Loucy (cell line): ENCODE measurements around the gene SRC.

ENCODE experiments used
- H2AFZ ChIP-seq: fragments of 200-600 bp; sonication (generic); 2 replicates; pipeline ENCODE4 v1.6.0; 2016; ENCODE audit warnings: antibody characterized with exemption, mild to moderate bottlenecking, low read length, moderate library complexity
- H3F3A ChIP-seq: fragments of 200-600 bp; 2 replicates; pipeline ENCODE4 v1.6.0; 2016; ENCODE audit warnings: antibody characterized with exemption, low read depth, mild to moderate bottlenecking
- H3K27me3 ChIP-seq: fragments of 200-600 bp; sonication (generic); 2 replicates; pipeline ENCODE4 v1.6.1; 2014; ENCODE audit warnings: low read length, mild to moderate bottlenecking; ENCODE audit not compliant: insufficient read depth, poor library complexity, severe bottlenecking
- H3K36me3 ChIP-seq: fragments of 200-600 bp; sonication (generic); 2 replicates; pipeline ENCODE4 v1.6.1; 2016; ENCODE audit warnings: low read length; ENCODE audit not compliant: insufficient read depth
- H3K4me1 ChIP-seq: fragments of 200-600 bp; sonication (generic); 2 replicates; pipeline ENCODE4 v1.5.1; 2014; ENCODE audit warnings: low read length, mild to moderate bottlenecking; ENCODE audit not compliant: insufficient read depth, poor library complexity, severe bottlenecking
- H3K4me2 ChIP-seq: fragments of 200-600 bp; sonication (generic); 2 replicates; pipeline ENCODE4 v1.6.0; 2014; ENCODE audit warnings: antibody characterized with exemption, low read length, low read depth, mild to moderate bottlenecking; ENCODE audit not compliant: poor library complexity, severe bottlenecking
- H3K4me3 ChIP-seq: fragments of 200-600 bp; sonication (generic); 2 replicates; pipeline ENCODE4 v1.5.1; 2014; ENCODE audit warnings: low read length, mild to moderate bottlenecking, mixed read lengths; ENCODE audit not compliant: poor library complexity, severe bottlenecking
- H3K79me2 ChIP-seq: fragments of 200-600 bp; sonication (generic); 2 replicates; pipeline ENCODE4 v1.6.1; 2014; ENCODE audit warnings: low read length; ENCODE audit not compliant: insufficient read depth
- H3K9ac ChIP-seq: fragments of 200-600 bp; sonication (generic); 2 replicates; pipeline ENCODE4 v1.6.0; 2014; ENCODE audit warnings: mild to moderate bottlenecking, low read depth, low read length, moderate library complexity; ENCODE audit not compliant: poor library complexity, severe bottlenecking
- H3K9me2 ChIP-seq: fragments of 200-600 bp; sonication (generic); replicated peaks from 2 replicates; pipeline ENCODE4 v1.6.1; 2016; ENCODE audit warnings: low read depth, low read length, mixed read lengths
- H3K9me3 ChIP-seq: fragments of 200-600 bp; sonication (generic); 2 replicates; pipeline ENCODE4 v1.6.1; 2014; ENCODE audit warnings: mild to moderate bottlenecking, antibody characterized with exemption, low read length, low read depth; ENCODE audit not compliant: insufficient read depth
- H4K20me1 ChIP-seq: fragments of 200-600 bp; sonication (generic); 2 replicates; pipeline ENCODE4 v1.6.0; 2014; ENCODE audit warnings: antibody characterized with exemption, low read length, mild to moderate bottlenecking; ENCODE audit not compliant: insufficient read depth, poor library complexity, severe bottlenecking
- CTCF ChIP-seq: fragments of 200-600 bp; sonication (generic); conservative IDR thresholded peaks from 2 replicates; pipeline ENCODE4 v1.5.1; 2014; ENCODE audit warnings: mild to moderate bottlenecking, antibody characterized with exemption, low read length
- EZH2phosphoT487 ChIP-seq: fragments of 200-600 bp; IDR thresholded peaks from 2 replicates; pipeline ENCODE4 v1.6.1; 2018; ENCODE audit warnings: antibody characterized with exemption, mild to moderate bottlenecking, moderate library complexity, borderline replicate concordance

Gene SRC

GRCh38 chr20:37298190-37298939 is 47.6 kb upstream of the SRC start:
- Histone ChIP-seq H3K9me3 (no peaks in the 10 kb centered on the region), H3K36me3 (peaks cover 20% of the 10 kb centered on the region; the same call in 1 of the 2 replicates), H3K4me3 (no peak overlapping the region), H3K4me2 (no peak overlapping the region), H4K20me1 (no peaks in the 10 kb centered on the region), H2AFZ (no peak overlapping the region), H3K79me2 (peaks cover 54% of the 10 kb centered on the region), H3K27me3 (no peaks in the 10 kb centered on the region), H3K4me1 (peaks cover 26% of the 10 kb centered on the region), H3K9ac (no peak overlapping the region), H3F3A (no peaks in the 10 kb centered on the region), H3K9me2 (no peaks in the 10 kb centered on the region)
- TF ChIP-seq CTCF: no peak
- no peak for TF ChIP-seq EZH2phosphoT487

- Histone ChIP-seq H3K4me1 (peaks cover 17% of the 10 kb centered on the region), H3K79me2 (peaks cover 38% of the 10 kb centered on the region), H4K20me1 (no peaks in the 10 kb centered on the region), H3K27me3 (no peaks in the 10 kb centered on the region), H3K36me3 (peaks cover 25% of the 10 kb centered on the region; the same call in 1 of the 2 replicates), H3K9ac (no peak overlapping the region), H3K9me3 (no peaks in the 10 kb centered on the region), H3K4me2 (no peak overlapping the region), H3F3A (no peaks in the 10 kb centered on the region), H3K9me2 (no peaks in the 10 kb centered on the region), H3K4me3 (no peak overlapping the region), H2AFZ (no peak overlapping the region)
- TF ChIP-seq EZH2phosphoT487: no peak
- TF ChIP-seq CTCF: no peak
Observed at GRCh38 chr20:37299718-37300528, 46.0 kb upstream of the SRC start.

- TF ChIP-seq EZH2phosphoT487 (no peak), CTCF (no peak)
- no peaks in the 10 kb centered on the region for H4K20me1 ChIP-seq
- H3K36me3 ChIP-seq: peaks cover 27% of the 10 kb centered on the region; the same call in 1 of the 2 replicates
- peaks cover 9% of the 10 kb centered on the region for H3K4me1 ChIP-seq
- H3K27me3 ChIP-seq: no peaks in the 10 kb centered on the region
- no peaks in the 10 kb centered on the region for H3K9me3 ChIP-seq
- H3K79me2 ChIP-seq: peaks cover 26% of the 10 kb centered on the region; the same call in 1 of the 2 replicates
- H3K9ac ChIP-seq: no peak overlapping the region
- H3K4me3 ChIP-seq: no peak overlapping the region
- no peak overlapping the region for H3K4me2 ChIP-seq
- H3K9me2 ChIP-seq: no peaks in the 10 kb centered on the region
- no peak overlapping the region for H2AFZ ChIP-seq
- H3F3A ChIP-seq: no peaks in the 10 kb centered on the region
Observed at GRCh38 chr20:37301120-37301519, 44.8 kb upstream of the SRC start.
